Naive thymus-derived CD4-positive, alpha-beta T cell (primary cell): ENCODE measurements around the gene DOK6. TPM values are rescaled to one million over a fixed set of nuclear protein-coding genes. Genes with fewer than 3 reads are reported as not detected.
"Not testable (repeated sequence)": the region's sequence is repeated elsewhere in the genome, so short reads cannot be mapped to it uniquely, and the experiment has no call there.

Experiments used
- ATAC-seq: fragments of 150-1000 bp; cut with Tn5 transposase; 2 replicates; pipeline ENCODE4 v1.10.0; 2021; ENCODE audit warnings: mild to moderate bottlenecking, moderate library complexity
- CTCF ChIA-PET: fragments of 350-600 bp; sonication (Branson Sonifier 250); formaldehyde crosslinking; loops from one replicate; lab custom pipeline; 2021; ENCODE audit warnings: antibody characterized with exemption; lab: Charles Lee
- POLR2A ChIA-PET: fragments of 350-600 bp; sonication (Branson Sonifier 250); formaldehyde crosslinking; loops from one replicate; lab custom pipeline; 2021; ENCODE audit warnings: antibody characterized with exemption, inconsistent platforms; lab: Charles Lee
- DNase-seq, 9 donors: peaks; one replicate each; pipeline versions ENCODE4 v3.0.0 to v3.0.0-alpha.2; 2020 to 2022; ENCODE audit warnings: mixed read lengths in 1 of 9
- H3K27ac ChIP-seq: one replicate; pipeline ENCODE4 v1.7.0; 2013; ENCODE audit warnings: mild to moderate bottlenecking, low read depth, low read length, moderate library complexity
- H3K27me3 ChIP-seq, 2 donors: one replicate each; pipeline ENCODE4 v1.7.0; 2013; ENCODE audit warnings: low read length in 2 of 2, mild to moderate bottlenecking in 2 of 2, moderate library complexity in 2 of 2; ENCODE audit not compliant: control insufficient read depth in 2 of 2, insufficient read depth in 2 of 2
- H3K36me3 ChIP-seq, 3 experiments: 1 replicate in 2 of 3; 2 replicates in 1 of 3; pipeline ENCODE4 v1.7.0; 2013; ENCODE audit warnings: low read length in 3 of 3, mild to moderate bottlenecking in 3 of 3, moderate library complexity in 1 of 3; ENCODE audit not compliant: insufficient read depth in 3 of 3, control insufficient read depth in 2 of 3
- H3K4me1 ChIP-seq, 2 donors: one replicate each; pipeline ENCODE4 v1.7.0; 2013; ENCODE audit warnings: low read length in 2 of 2, mild to moderate bottlenecking in 2 of 2, moderate library complexity in 1 of 2; ENCODE audit not compliant: control insufficient read depth in 2 of 2, insufficient read depth in 2 of 2
- H3K4me3 ChIP-seq: 2 replicates; pipeline ENCODE4 v1.7.0; 2013; ENCODE audit warnings: mild to moderate bottlenecking, low read length
- H3K9me3 ChIP-seq, 3 experiments: 1 replicate in 2 of 3; 2 replicates in 1 of 3; pipeline ENCODE4 v1.7.0; 2013; ENCODE audit warnings: low read length in 3 of 3; ENCODE audit not compliant: control insufficient read depth in 2 of 3
- H3K27ac Mint-ChIP-seq, 9 donors: one replicate each; pipeline ENCODE4 v1.8.0; 2020 to 2022; ENCODE audit warnings: mixed read lengths in 9 of 9, mild to moderate bottlenecking in 8 of 9, moderate library complexity in 5 of 9, inconsistent platforms in 2 of 9
- H3K27me3 Mint-ChIP-seq, 5 donors: one replicate each; pipeline ENCODE4 v1.8.0; 2021 to 2022; ENCODE audit warnings: mixed read lengths in 5 of 5, mild to moderate bottlenecking in 1 of 5
- H3K36me3 Mint-ChIP-seq, 5 donors: one replicate each; pipeline ENCODE4 v1.8.0; 2020 to 2022; ENCODE audit warnings: mixed read lengths in 5 of 5, mild to moderate bottlenecking in 3 of 5, inconsistent platforms in 1 of 5
- H3K4me1 Mint-ChIP-seq, 7 donors: one replicate each; pipeline ENCODE4 v1.8.0; 2020 to 2022; ENCODE audit warnings: mixed read lengths in 7 of 7, mild to moderate bottlenecking in 3 of 7, inconsistent platforms in 1 of 7
- H3K4me3 Mint-ChIP-seq, 10 donors: one replicate each; pipeline ENCODE4 v1.8.0; 2020 to 2022; ENCODE audit warnings: mild to moderate bottlenecking in 10 of 10, mixed read lengths in 10 of 10, moderate library complexity in 6 of 10, inconsistent platforms in 2 of 10
- H3K9me3 Mint-ChIP-seq, 11 donors: one replicate each; pipeline ENCODE4 v1.8.0; 2020 to 2022; ENCODE audit warnings: mixed read lengths in 11 of 11, mild to moderate bottlenecking in 4 of 11, inconsistent platforms in 1 of 11, moderate library complexity in 1 of 11
- intact Hi-C, 2 donors: fragments of 100-400 bp; cut with micrococcal nuclease; formaldehyde crosslinking; loops; one replicate each; pipeline ENCODE4 v1.15.1; 2023
- polyA plus RNA-seq, 2 donors: library from polyadenylated mRNA; unstranded; fragments of 300-500 nt; fragmentation: Illumina TruSeq; gene quantifications; one replicate each; pipeline ENCODE4 v1.2.3, GENCODE V29; 2021
- total RNA-seq, 6 experiments: library from RNA in 5 of 6; stranded (reverse) in 5 of 6; gene quantifications; 1 replicate in 5 of 6; 2 replicates in 1 of 6; pipeline ENCODE4 v1.2.3 and lab custom pipeline; 2021 to 2026

Gene DOK6
- total RNA-seq (not detected), polyA plus RNA-seq (under 1 TPM; 0.06 to 0.11 TPM), total RNA-seq (lab: John Stamatoyannopoulos, UW) (not detected)

GRCh38 chr18:69400253-69400975 lies at the start of gene DOK6:
DOK6 (plus strand) TSS chr18:69400888.
- H3K9me3 Mint-ChIP-seq = peaks cover 0 to 2% (median 0%) of the 10 kb centered on the region in 11 donors
- Histone ChIP-seq H3K4me1 (no peaks in the 10 kb centered on the region), H3K9me3 (no peaks in the 10 kb centered on the region), H3K27me3 (peaks cover 3 to 5% of the 10 kb centered on the region in 2 donors), H3K27ac (no peak within 1 kb of the TSS), H3K36me3 (no peaks in the 10 kb centered on the region), H3K4me3 (no peak within 1 kb of the TSS)
- intact Hi-C loops = no loop called here
- no peak within 1 kb of the TSS for H3K27ac Mint-ChIP-seq
- ChIA-PET CTCF (no interaction called here), POLR2A (no interaction called here)
- ATAC-seq (no peak), DNase-seq (no peak)
- H3K4me3 Mint-ChIP-seq = peak within 1 kb of the TSS; percentile 0 to 68 (median 33)
- H3K4me1 Mint-ChIP-seq = peaks cover 6 to 19% (median 10%) of the 10 kb centered on the region in 7 donors
- peaks cover 57 to 72% (median 62%) of the 10 kb centered on the region in 5 donors for H3K27me3 Mint-ChIP-seq
- no peaks in the 10 kb centered on the region for H3K36me3 Mint-ChIP-seq

- no peaks in the 10 kb centered on the region for H3K4me1 Mint-ChIP-seq
- intact Hi-C loops = no loop called here
- ChIA-PET CTCF (no interaction called here), POLR2A (no interaction called here)
- no peaks in the 10 kb centered on the region for H3K4me1 ChIP-seq
- no peaks in the 10 kb centered on the region for H3K36me3 Mint-ChIP-seq
- no peak overlapping the region for H3K4me3 ChIP-seq
- peaks cover 0 to 5% (median 1%) of the 10 kb centered on the region in 5 donors for H3K27me3 Mint-ChIP-seq
- no peak overlapping the region for H3K4me3 Mint-ChIP-seq
- no peaks in the 10 kb centered on the region for H3K9me3 ChIP-seq
- no peak overlapping the region for H3K27ac ChIP-seq
- DNase-seq (no peak), ATAC-seq (no peak)
- H3K9me3 Mint-ChIP-seq = peaks cover 0 to 6% (median 2%) of the 10 kb centered on the region in 11 donors
- no peaks in the 10 kb centered on the region for H3K36me3 ChIP-seq
- H3K27ac Mint-ChIP-seq = no peak overlapping the region
- H3K27me3 ChIP-seq = no peaks in the 10 kb centered on the region
Measured at GRCh38 chr18:69353023-69353422, 47.7 kb upstream of the DOK6 start.

GRCh38 chr18:69357590-69357989 lies 43.1 kb upstream of the DOK6 start:
- H3K4me3 Mint-ChIP-seq = no peak overlapping the region
- H3K27ac Mint-ChIP-seq = no peak overlapping the region
- ChIA-PET CTCF (no interaction called here), POLR2A (no interaction called here)
- no peaks in the 10 kb centered on the region for H3K4me1 Mint-ChIP-seq
- H3K36me3 ChIP-seq = no peaks in the 10 kb centered on the region
- no peaks in the 10 kb centered on the region for H3K27me3 ChIP-seq
- peaks cover 0 to 10% (median 0%) of the 10 kb centered on the region in 5 donors for H3K36me3 Mint-ChIP-seq
- H3K9me3 Mint-ChIP-seq = peaks cover 4 to 15% (median 11%) of the 10 kb centered on the region in 11 donors
- intact Hi-C loops = no loop called here
- no peak for DNase-seq
- H3K27me3 Mint-ChIP-seq = peaks cover 0 to 12% (median 6%) of the 10 kb centered on the region in 5 donors
- no peaks in the 10 kb centered on the region for H3K9me3 ChIP-seq
- no peak overlapping the region for H3K27ac ChIP-seq
- no peak for ATAC-seq
- H3K4me1 ChIP-seq = no peaks in the 10 kb centered on the region
- no peak overlapping the region for H3K4me3 ChIP-seq

GRCh38 chr18:69358212-69358895 lies 42.3 kb upstream of the DOK6 start:
- peaks cover 4 to 15% (median 11%) of the 10 kb centered on the region in 11 donors for H3K9me3 Mint-ChIP-seq
- H3K4me1 Mint-ChIP-seq = no peaks in the 10 kb centered on the region
- ATAC-seq (no peak), DNase-seq (no peak)
- intact Hi-C loops = no loop called here
- no peak overlapping the region for H3K4me3 Mint-ChIP-seq
- no peak overlapping the region for H3K27ac ChIP-seq
- H3K4me3 ChIP-seq = no peak overlapping the region
- H3K4me1 ChIP-seq = no peaks in the 10 kb centered on the region
- peaks cover 0 to 12% (median 6%) of the 10 kb centered on the region in 5 donors for H3K27me3 Mint-ChIP-seq
- ChIA-PET POLR2A (no interaction called here), CTCF (no interaction called here)
- H3K27ac Mint-ChIP-seq = no peak overlapping the region
- no peaks in the 10 kb centered on the region for H3K36me3 ChIP-seq
- H3K9me3 ChIP-seq = no peaks in the 10 kb centered on the region
- H3K36me3 Mint-ChIP-seq = peaks cover 0 to 10% (median 0%) of the 10 kb centered on the region in 5 donors
- H3K27me3 ChIP-seq = no peaks in the 10 kb centered on the region

- H3K27ac Mint-ChIP-seq, intact Hi-C loops, H3K4me3 ChIP-seq, H3K27me3 ChIP-seq, ATAC-seq, H3K27ac ChIP-seq, H3K4me1 ChIP-seq, POLR2A ChIA-PET, DNase-seq, H3K4me3 Mint-ChIP-seq, H3K9me3 ChIP-seq, CTCF ChIA-PET, H3K36me3 ChIP-seq, H3K4me1 Mint-ChIP-seq: not testable (repeated sequence)
- H3K9me3 Mint-ChIP-seq = peaks cover 4 to 15% (median 11%) of the 10 kb centered on the region in 11 donors
- H3K27me3 Mint-ChIP-seq = peaks cover 0 to 19% (median 6%) of the 10 kb centered on the region in 5 donors
- H3K36me3 Mint-ChIP-seq = peaks cover 0 to 10% (median 0%) of the 10 kb centered on the region in 5 donors
Measured at GRCh38 chr18:69359768-69360167, 40.9 kb upstream of the DOK6 start.

- Histone ChIP-seq H3K27me3 (no peaks in the 10 kb centered on the region), H3K27ac (no peak overlapping the region), H3K9me3 (no peaks in the 10 kb centered on the region), H3K36me3 (no peaks in the 10 kb centered on the region), H3K4me1 (no peaks in the 10 kb centered on the region), H3K4me3 (no peak overlapping the region)
- Mint-ChIP-seq H3K4me1 (no peaks in the 10 kb centered on the region), H3K4me3 (no peak overlapping the region), H3K9me3 (peaks cover 0 to 8% (median 3%) of the 10 kb centered on the region in 11 donors), H3K27ac (no peak overlapping the region), H3K27me3 (peaks cover 0 to 15% (median 8%) of the 10 kb centered on the region in 5 donors), H3K36me3 (peaks cover 0 to 2% (median 0%) of the 10 kb centered on the region in 5 donors)
- ATAC-seq (no peak), DNase-seq (no peak)
- ChIA-PET CTCF (no interaction called here), POLR2A (no interaction called here)
- intact Hi-C loops = no loop called here
Measured at GRCh38 chr18:69364930-69365329, 35.8 kb upstream of the DOK6 start.
